IMR-90 (cell line): Measurements from ENCODE around the gene NWD2.

Experiments used
- USF2 ChIP-seq: fragments of 150-350 bp; IDR thresholded peaks from 2 replicates; pipeline ENCODE4 v1.6.1; 2017; ENCODE audit warnings: mild to moderate bottlenecking, antibody characterized with exemption, low read length, low read depth
- TF ChIP-seq, protein P1 (sequence below): conservative IDR thresholded peaks from 2 replicates; pipeline ENCODE4 v1.5.1; 2012; ENCODE audit warnings: mild to moderate bottlenecking, low read depth, low read length, improper control_type of control experiment

DNA sequence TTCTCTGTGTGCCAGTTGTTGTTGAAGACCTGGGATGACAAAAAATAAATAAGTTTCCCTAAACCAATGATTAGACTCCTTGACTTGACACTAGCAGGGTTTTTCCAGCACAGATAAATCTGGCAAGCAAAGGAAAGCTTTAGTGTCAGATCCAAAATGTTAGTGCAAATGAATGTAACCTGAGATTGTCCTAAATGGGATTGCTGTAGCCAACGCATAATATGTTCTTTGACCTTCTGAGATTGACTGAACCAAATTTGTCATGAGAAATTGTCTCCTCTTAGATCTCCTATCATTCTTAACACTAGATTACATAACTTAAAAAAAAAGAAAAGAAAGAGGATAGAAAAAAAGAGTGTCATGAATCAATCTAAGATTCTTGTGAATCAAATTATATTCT, 245.2 kb downstream of the NWD2 start:
- TF ChIP-seq, protein P1, sequence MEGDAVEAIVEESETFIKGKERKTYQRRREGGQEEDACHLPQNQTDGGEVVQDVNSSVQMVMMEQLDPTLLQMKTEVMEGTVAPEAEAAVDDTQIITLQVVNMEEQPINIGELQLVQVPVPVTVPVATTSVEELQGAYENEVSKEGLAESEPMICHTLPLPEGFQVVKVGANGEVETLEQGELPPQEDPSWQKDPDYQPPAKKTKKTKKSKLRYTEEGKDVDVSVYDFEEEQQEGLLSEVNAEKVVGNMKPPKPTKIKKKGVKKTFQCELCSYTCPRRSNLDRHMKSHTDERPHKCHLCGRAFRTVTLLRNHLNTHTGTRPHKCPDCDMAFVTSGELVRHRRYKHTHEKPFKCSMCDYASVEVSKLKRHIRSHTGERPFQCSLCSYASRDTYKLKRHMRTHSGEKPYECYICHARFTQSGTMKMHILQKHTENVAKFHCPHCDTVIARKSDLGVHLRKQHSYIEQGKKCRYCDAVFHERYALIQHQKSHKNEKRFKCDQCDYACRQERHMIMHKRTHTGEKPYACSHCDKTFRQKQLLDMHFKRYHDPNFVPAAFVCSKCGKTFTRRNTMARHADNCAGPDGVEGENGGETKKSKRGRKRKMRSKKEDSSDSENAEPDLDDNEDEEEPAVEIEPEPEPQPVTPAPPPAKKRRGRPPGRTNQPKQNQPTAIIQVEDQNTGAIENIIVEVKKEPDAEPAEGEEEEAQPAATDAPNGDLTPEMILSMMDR = no peak
- TF ChIP-seq USF2 = no peak
